ENCODE results near the gene LUC7L. TPM values are rescaled to one million over a fixed set of nuclear protein-coding genes. Genes with fewer than 3 reads are reported as not detected.
A peak's percentile ranks its signal among the peaks of the same experiment; 100 is the strongest.

The LUC7L gene
- polyA plus RNA-seq, 1 of the 3 experiments (the other 2 are of a cell fraction): 97.7 TPM

DNA sequence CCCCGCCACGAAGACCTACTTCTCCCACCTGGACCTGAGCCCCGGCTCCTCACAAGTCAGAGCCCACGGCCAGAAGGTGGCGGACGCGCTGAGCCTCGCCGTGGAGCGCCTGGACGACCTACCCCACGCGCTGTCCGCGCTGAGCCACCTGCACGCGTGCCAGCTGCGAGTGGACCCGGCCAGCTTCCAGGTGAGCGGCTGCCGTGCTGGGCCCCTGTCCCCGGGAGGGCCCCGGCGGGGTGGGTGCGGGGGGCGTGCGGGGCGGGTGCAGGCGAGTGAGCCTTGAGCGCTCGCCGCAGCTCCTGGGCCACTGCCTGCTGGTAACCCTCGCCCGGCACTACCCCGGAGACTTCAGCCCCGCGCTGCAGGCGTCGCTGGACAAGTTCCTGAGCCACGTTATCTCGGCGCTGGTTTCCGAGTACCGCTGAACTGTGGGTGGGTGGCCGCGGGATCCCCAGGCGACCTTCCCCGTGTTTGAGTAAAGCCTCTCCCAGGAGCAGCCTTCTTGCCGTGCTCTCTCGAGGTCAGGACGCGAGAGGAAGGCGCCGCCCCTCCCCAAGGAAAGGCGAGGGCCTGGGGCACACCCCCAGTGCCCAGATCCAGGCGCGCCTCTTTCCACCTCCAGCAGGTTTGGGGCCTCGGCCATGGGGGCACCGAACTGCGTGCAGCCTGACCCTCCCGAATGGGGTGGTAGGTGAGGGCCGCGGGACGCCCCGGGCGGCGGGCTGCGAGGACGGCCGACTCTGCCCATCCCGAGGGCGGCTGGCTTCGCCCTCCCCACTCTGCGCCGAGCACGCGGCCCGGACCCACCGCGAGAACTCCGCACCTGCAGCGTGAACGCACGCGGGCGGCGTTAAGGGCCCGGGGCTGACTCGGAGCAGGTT is 48.3 kb downstream of the LUC7L start:
- Histone ChIP-seq H3K27ac (ENCODE audit: low read depth in 2 of 2, low read length in 1 of 2) (no peak overlapping the region), H3K79me2 (ENCODE audit: insufficient read depth) (no peaks in the 10 kb centered on the region), H3K9ac (no peak overlapping the region), H3K4me1 (ENCODE audit: control insufficient read depth in 1 of 2, insufficient read depth in 2 of 2, low read depth in 1 of 2, low read length in 1 of 2) (peaks cover 0 to 10% of the 10 kb centered on the region in 2 experiments; a peak in 1 of 4 replicates), H3K36me3 (replicated peaks in 1 of 2; ENCODE audit: control insufficient read depth in 1 of 2, insufficient read depth in 2 of 2, low read length in 1 of 2) (peaks cover 3 to 6% of the 10 kb centered on the region in 2 experiments), H3K4me2 (peak overlapping the region; percentile 91), H3K4me3 (ENCODE audit: low read depth in 2 of 2, low read length in 1 of 2) (peak overlapping the region; percentile 42 to 56), H4K20me1 (ENCODE audit: insufficient read depth) (peaks cover 11% of the 10 kb centered on the region), H3K9me3 (no peaks in the 10 kb centered on the region), H3K9me2 (no peaks in the 10 kb centered on the region), H3F3A (replicated peaks; ENCODE audit: insufficient read depth) (peaks cover 4% of the 10 kb centered on the region), H2AFZ (ENCODE audit: low read depth) (no peak overlapping the region), H3K27me3 (ENCODE audit: insufficient read depth) (peaks cover 14% of the 10 kb centered on the region)
- WGBS (ENCODE audit: low lambda C conversion rate): 0% methylated on average over 18 of the region's 89 CpGs
- DNase-seq: peak; percentile 95
- CTCF ChIA-PET: interaction anchor here (0.6 to 7.5 kb wide), 71 partner anchors 8 to 384 kb away, joined by 3 to 120 read pairs (median 4); partner anchors contain the start of genes ARHGDIG, AXIN1, HBM and NPRL3
- POLR2A ChIA-PET: interaction anchor here (1.0 kb wide), 1 partner anchor 74 kb away, joined by 3 read pairs; no protein-coding TSS in a partner anchor
- TF ChIP-seq TEAD4 (IDR thresholded peaks at IDR 0.05; ENCODE audit: borderline replicate concordance, insufficient read depth) (no peak), MXI1 (IDR thresholded peaks at IDR 0.05; ENCODE audit: low read depth, low read length) (0 out of 2 replicates have a peak, but pooled peaks have one; percentile 43), RCOR1 (IDR thresholded peaks at IDR 0.05; ENCODE audit: low read length) (0 out of 2 replicates have a peak, but pooled peaks have one; percentile 30), RXRA (IDR thresholded peaks at IDR 0.05; ENCODE audit: borderline replicate concordance, low read depth) (no peak), TCF12 (IDR thresholded peaks at IDR 0.05) (no peak), MAX (IDR thresholded peaks at IDR 0.05; ENCODE audit: low read depth) (peak; percentile 96), RAD21 (IDR thresholded peaks at IDR 0.05; ENCODE audit: low read length) (no peak), FOXJ3 (CRISPR knock-in tag; IDR thresholded peaks at IDR 0.05) (no peak), NFIC (IDR thresholded peaks at IDR 0.05; ENCODE audit: borderline replicate concordance) (no peak), FOSL2 (IDR thresholded peaks at IDR 0.05; ENCODE audit: borderline replicate concordance, low read depth) (no peak), JUND (IDR thresholded peaks at IDR 0.05) (no peak), CHD2 (IDR thresholded peaks at IDR 0.05; ENCODE audit: low read length, partially characterized antibody) (peak; percentile 97), NRF1 (IDR thresholded peaks at IDR 0.05; ENCODE audit: low read depth, low read length) (no peak), FOXM1 (IDR thresholded peaks at IDR 0.05; ENCODE audit: low read depth) (no peak), EP300 (IDR thresholded peaks at IDR 0.05; ENCODE audit: borderline replicate concordance in 1 of 2, low read depth in 1 of 2, low read length in 1 of 2) (no peak), MEF2A (IDR thresholded peaks at IDR 0.05; ENCODE audit: borderline replicate concordance, low read depth) (no peak), SIN3A (IDR thresholded peaks at IDR 0.05; ENCODE audit: borderline replicate concordance, low read depth, low read length) (peak; percentile 62; the same call in 1 of the 2 replicates), GATA2 (CRISPR knock-in tag; IDR thresholded peaks at IDR 0.05) (no peak)
- TF ChIP-seq, protein P1, sequence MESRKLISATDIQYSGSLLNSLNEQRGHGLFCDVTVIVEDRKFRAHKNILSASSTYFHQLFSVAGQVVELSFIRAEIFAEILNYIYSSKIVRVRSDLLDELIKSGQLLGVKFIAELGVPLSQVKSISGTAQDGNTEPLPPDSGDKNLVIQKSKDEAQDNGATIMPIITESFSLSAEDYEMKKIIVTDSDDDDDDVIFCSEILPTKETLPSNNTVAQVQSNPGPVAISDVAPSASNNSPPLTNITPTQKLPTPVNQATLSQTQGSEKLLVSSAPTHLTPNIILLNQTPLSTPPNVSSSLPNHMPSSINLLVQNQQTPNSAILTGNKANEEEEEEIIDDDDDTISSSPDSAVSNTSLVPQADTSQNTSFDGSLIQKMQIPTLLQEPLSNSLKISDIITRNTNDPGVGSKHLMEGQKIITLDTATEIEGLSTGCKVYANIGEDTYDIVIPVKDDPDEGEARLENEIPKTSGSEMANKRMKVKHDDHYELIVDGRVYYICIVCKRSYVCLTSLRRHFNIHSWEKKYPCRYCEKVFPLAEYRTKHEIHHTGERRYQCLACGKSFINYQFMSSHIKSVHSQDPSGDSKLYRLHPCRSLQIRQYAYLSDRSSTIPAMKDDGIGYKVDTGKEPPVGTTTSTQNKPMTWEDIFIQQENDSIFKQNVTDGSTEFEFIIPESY (IDR thresholded peaks at IDR 0.05; ENCODE audit: borderline replicate concordance, low read depth): peak; percentile 95
- TF ChIP-seq, protein P2, sequence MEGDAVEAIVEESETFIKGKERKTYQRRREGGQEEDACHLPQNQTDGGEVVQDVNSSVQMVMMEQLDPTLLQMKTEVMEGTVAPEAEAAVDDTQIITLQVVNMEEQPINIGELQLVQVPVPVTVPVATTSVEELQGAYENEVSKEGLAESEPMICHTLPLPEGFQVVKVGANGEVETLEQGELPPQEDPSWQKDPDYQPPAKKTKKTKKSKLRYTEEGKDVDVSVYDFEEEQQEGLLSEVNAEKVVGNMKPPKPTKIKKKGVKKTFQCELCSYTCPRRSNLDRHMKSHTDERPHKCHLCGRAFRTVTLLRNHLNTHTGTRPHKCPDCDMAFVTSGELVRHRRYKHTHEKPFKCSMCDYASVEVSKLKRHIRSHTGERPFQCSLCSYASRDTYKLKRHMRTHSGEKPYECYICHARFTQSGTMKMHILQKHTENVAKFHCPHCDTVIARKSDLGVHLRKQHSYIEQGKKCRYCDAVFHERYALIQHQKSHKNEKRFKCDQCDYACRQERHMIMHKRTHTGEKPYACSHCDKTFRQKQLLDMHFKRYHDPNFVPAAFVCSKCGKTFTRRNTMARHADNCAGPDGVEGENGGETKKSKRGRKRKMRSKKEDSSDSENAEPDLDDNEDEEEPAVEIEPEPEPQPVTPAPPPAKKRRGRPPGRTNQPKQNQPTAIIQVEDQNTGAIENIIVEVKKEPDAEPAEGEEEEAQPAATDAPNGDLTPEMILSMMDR (IDR thresholded peaks at IDR 0.05): no peak
- TF ChIP-seq, protein P3, sequence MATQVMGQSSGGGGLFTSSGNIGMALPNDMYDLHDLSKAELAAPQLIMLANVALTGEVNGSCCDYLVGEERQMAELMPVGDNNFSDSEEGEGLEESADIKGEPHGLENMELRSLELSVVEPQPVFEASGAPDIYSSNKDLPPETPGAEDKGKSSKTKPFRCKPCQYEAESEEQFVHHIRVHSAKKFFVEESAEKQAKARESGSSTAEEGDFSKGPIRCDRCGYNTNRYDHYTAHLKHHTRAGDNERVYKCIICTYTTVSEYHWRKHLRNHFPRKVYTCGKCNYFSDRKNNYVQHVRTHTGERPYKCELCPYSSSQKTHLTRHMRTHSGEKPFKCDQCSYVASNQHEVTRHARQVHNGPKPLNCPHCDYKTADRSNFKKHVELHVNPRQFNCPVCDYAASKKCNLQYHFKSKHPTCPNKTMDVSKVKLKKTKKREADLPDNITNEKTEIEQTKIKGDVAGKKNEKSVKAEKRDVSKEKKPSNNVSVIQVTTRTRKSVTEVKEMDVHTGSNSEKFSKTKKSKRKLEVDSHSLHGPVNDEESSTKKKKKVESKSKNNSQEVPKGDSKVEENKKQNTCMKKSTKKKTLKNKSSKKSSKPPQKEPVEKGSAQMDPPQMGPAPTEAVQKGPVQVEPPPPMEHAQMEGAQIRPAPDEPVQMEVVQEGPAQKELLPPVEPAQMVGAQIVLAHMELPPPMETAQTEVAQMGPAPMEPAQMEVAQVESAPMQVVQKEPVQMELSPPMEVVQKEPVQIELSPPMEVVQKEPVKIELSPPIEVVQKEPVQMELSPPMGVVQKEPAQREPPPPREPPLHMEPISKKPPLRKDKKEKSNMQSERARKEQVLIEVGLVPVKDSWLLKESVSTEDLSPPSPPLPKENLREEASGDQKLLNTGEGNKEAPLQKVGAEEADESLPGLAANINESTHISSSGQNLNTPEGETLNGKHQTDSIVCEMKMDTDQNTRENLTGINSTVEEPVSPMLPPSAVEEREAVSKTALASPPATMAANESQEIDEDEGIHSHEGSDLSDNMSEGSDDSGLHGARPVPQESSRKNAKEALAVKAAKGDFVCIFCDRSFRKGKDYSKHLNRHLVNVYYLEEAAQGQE (IDR thresholded peaks at IDR 0.05; ENCODE audit: low read depth, low read length): no peak
- TF ChIP-seq, protein P4, sequence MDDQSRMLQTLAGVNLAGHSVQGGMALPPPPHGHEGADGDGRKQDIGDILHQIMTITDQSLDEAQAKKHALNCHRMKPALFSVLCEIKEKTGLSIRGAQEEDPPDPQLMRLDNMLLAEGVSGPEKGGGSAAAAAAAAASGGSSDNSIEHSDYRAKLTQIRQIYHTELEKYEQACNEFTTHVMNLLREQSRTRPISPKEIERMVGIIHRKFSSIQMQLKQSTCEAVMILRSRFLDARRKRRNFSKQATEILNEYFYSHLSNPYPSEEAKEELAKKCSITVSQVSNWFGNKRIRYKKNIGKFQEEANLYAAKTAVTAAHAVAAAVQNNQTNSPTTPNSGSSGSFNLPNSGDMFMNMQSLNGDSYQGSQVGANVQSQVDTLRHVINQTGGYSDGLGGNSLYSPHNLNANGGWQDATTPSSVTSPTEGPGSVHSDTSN (IDR thresholded peaks at IDR 0.05): 0 out of 2 replicates have a peak, but pooled peaks have one; percentile 8
